ENCODE measurements around the gene GLB1L.

- TF ChIP-seq POLR2A (IDR thresholded peaks at IDR 0.05) (peak in 1 of 2 donors; percentile 47), CTCF (IDR thresholded peaks at IDR 0.05) (no peak), POLR2AphosphoS5 (IDR thresholded peaks at IDR 0.05) (peak; percentile 60 to 90 (median 84)), EP300 (IDR thresholded peaks at IDR 0.05) (no peak)
Observed at GRCh38 chr2:219218732-219219701, 26.2 kb downstream of the GLB1L start, which contains the start of gene ABCB6.

Measured in sigmoid colon (tissue), 4 donors.